Left ventricle myocardium inferior (tissue), 1 donor: Measurements from ENCODE around the gene RNU7-1. TPM values are rescaled to one million over a fixed set of nuclear protein-coding genes. Genes with fewer than 3 reads are reported as not detected.

Experiments used
- DNase-seq: peaks from one replicate; pipeline ENCODE4 v3.0.0-alpha.2; 2020
- H3K27ac ChIP-seq: fragments of 200-600 bp; replicated peaks from 2 replicates; pipeline ENCODE4 v1.8.0; 2021
- H3K27me3 ChIP-seq: fragments of 200-600 bp; 2 replicates; pipeline ENCODE4 v1.8.0; 2021; ENCODE audit warnings: low read depth
- H3K36me3 ChIP-seq: fragments of 200-600 bp; 2 replicates; pipeline ENCODE4 v1.8.0; 2021
- H3K4me1 ChIP-seq: fragments of 200-600 bp; 2 replicates; pipeline ENCODE4 v1.8.0; 2021
- H3K4me3 ChIP-seq: fragments of 200-600 bp; 2 replicates; pipeline ENCODE4 v1.8.0; 2021; ENCODE audit warnings: mild to moderate bottlenecking, moderate library complexity
- H3K9me3 ChIP-seq: fragments of 200-600 bp; replicated peaks from 2 replicates; pipeline ENCODE4 v1.8.0; 2021
- intact Hi-C: fragments of 100-400 bp; cut with micrococcal nuclease; formaldehyde crosslinking; loops from one replicate; pipeline ENCODE4 v1.11.0; 2022
- total RNA-seq: library from RNA; stranded (reverse); fragmentation: NEBNext Ultra II Directional; extraction: Animal tissue kit (Norgen Biotek cat#: 25700); gene quantifications from one replicate; pipeline ENCODE4 v1.2.1, GENCODE V29; 2021
- TF ChIP-seq, protein P1 (sequence below): fragments of 200-600 bp; IDR thresholded peaks from 2 replicates; pipeline ENCODE4 v1.8.0; 2021; ENCODE audit warnings: antibody characterized with exemption, mild to moderate bottlenecking, borderline replicate concordance
- donor health status: DM: no; HTN: yes; CAD: no; lungs with severe emphysema.

Gene RNU7-1
- total RNA-seq, 1 donor from 2014 or later = not detected

DNA sequence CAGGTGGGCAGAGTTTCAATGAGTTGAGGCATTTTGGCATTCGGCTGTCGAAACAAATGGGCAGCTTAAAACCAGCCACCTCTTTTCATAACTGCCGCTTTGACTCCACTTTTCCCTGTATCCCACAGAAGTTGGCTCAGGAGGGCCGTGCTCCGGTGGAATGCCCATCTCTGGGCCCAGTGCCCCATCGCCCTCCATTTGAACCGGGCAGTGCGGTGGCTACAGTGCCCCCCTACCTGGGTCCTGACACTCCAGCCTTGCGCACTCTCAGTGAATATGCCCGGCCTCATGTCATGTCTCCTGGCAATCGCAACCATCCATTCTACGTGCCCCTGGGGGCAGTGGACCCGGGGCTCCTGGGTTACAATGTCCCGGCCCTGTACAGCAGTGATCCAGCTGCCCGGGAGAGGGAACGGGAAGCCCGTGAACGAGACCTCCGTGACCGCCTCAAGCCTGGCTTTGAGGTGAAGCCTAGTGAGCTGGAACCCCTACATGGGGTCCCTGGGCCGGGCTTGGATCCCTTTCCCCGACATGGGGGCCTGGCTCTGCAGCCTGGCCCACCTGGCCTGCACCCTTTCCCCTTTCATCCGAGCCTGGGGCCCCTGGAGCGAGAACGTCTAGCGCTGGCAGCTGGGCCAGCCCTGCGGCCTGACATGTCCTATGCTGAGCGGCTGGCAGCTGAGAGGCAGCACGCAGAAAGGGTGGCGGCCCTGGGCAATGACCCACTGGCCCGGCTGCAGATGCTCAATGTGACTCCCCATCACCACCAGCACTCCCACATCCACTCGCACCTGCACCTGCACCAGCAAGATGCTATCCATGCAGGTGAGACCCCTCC, 5.0 kb upstream of the RNU7-1 start:
- Histone ChIP-seq H3K4me3 (peak overlapping the region; percentile 85), H3K36me3 (peaks cover 38% of the 10 kb centered on the region)

DNA sequence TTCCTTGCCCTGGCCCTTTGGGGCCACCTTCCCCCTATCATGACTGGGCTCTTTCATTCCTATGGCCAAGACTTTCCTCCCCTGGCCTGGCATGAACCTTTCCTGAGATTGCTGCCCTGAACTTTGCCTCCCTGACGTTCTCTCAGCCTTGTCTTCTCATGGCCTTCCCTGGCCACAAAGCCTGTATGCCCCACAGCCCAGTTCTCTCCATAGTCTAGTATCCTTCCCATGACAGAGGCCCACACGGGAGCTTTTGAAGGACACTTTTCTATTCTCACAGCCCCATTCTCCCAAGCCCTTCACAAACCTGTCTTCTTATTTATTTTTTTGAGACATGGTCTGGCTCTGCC, 4.5 kb upstream of the RNU7-1 start:
- peak overlapping the region; percentile 97 for H3K27ac ChIP-seq
- H3K4me1 ChIP-seq = peaks cover 90% of the 10 kb centered on the region
- no peak for DNase-seq
- H3K27me3 ChIP-seq = no peaks in the 10 kb centered on the region
- H3K4me3 ChIP-seq = no peak overlapping the region
- no peaks in the 10 kb centered on the region for H3K9me3 ChIP-seq
- H3K36me3 ChIP-seq = peaks cover 38% of the 10 kb centered on the region
- TF ChIP-seq, protein P1, sequence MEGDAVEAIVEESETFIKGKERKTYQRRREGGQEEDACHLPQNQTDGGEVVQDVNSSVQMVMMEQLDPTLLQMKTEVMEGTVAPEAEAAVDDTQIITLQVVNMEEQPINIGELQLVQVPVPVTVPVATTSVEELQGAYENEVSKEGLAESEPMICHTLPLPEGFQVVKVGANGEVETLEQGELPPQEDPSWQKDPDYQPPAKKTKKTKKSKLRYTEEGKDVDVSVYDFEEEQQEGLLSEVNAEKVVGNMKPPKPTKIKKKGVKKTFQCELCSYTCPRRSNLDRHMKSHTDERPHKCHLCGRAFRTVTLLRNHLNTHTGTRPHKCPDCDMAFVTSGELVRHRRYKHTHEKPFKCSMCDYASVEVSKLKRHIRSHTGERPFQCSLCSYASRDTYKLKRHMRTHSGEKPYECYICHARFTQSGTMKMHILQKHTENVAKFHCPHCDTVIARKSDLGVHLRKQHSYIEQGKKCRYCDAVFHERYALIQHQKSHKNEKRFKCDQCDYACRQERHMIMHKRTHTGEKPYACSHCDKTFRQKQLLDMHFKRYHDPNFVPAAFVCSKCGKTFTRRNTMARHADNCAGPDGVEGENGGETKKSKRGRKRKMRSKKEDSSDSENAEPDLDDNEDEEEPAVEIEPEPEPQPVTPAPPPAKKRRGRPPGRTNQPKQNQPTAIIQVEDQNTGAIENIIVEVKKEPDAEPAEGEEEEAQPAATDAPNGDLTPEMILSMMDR = no peak
- intact Hi-C loops = no loop called here

More for the DNA sequence above, 5.0 kb upstream of the RNU7-1 start:
- TF ChIP-seq, protein P1 = no peak
- intact Hi-C loops = no loop called here
- Histone ChIP-seq H3K27ac (peak overlapping the region; percentile 97), H3K4me1 (peaks cover 91% of the 10 kb centered on the region), H3K9me3 (no peaks in the 10 kb centered on the region), H3K27me3 (no peaks in the 10 kb centered on the region)
- no peak for DNase-seq

DNA sequence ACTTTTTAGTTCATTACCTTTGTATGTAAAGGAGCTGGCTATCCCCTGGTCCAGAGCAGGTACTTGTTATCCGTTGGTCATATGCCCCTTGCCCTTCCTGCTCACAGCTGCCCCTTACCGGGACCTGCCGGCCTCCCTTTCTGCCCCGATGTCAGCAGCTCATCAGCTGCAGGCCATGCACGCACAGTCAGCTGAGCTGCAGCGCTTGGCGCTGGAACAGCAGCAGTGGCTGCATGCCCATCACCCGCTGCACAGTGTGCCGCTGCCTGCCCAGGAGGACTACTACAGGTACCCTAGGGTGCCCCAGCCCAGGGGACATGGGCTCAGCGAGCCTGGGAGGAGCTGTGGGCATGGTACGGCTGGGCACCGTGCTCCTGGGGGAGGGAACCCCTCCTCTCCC, 2.3 kb upstream of the RNU7-1 start:
- Histone ChIP-seq H3K36me3 (peaks cover 34% of the 10 kb centered on the region), H3K9me3 (no peaks in the 10 kb centered on the region), H3K4me3 (no peak overlapping the region), H3K27ac (peak overlapping the region; percentile 55), H3K27me3 (no peaks in the 10 kb centered on the region), H3K4me1 (peaks cover 90% of the 10 kb centered on the region)
- intact Hi-C loops = no loop called here
- TF ChIP-seq, protein P1 = no peak
- peak; percentile 28 for DNase-seq

DNA sequence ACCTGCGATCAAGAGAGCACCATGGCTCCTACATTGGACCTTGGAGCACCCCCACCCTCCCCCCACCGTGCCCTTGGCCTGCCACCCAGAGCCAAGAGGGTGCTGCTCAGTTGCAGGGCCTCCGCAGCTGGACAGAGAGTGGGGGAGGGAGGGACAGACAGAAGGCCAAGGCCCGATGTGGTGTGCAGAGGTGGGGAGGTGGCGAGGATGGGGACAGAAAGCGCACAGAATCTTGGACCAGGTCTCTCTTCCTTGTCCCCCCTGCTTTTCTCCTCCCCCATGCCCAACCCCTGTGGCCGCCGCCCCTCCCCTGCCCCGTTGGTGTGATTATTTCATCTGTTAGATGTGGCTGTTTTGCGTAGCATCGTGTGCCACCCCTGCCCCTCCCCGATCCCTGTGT, 1.8 kb upstream of the RNU7-1 start:
- TF ChIP-seq, protein P1 = no peak
- Histone ChIP-seq H3K4me3 (no peak overlapping the region), H3K27me3 (no peaks in the 10 kb centered on the region), H3K27ac (peak overlapping the region; percentile 55), H3K4me1 (peaks cover 91% of the 10 kb centered on the region), H3K36me3 (peaks cover 39% of the 10 kb centered on the region), H3K9me3 (no peaks in the 10 kb centered on the region)
- intact Hi-C loops = no loop called here
- DNase-seq = no peak

DNA sequence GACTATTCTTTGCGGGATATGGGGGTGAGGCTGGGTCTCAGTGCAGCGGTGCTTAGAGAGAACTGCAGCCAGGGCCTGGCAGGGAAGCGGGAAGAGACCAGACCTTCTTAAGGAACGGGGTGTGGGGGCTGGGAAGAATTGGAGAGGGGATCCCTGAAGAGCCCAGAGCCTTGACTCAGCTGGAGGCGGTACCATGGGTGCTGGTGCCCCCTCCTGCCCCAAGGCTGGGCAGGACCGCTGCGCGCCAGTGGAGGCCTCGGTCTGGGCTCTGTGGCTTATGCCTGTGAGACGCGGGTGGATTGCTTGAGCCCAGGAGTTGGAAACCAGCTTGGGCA, 1.3 kb upstream of the RNU7-1 start:
- H3K4me3 ChIP-seq = no peak overlapping the region
- H3K27ac ChIP-seq = peak overlapping the region; percentile 99
- no peaks in the 10 kb centered on the region for H3K9me3 ChIP-seq
- intact Hi-C loops = no loop called here
- H3K36me3 ChIP-seq = peaks cover 42% of the 10 kb centered on the region
- H3K27me3 ChIP-seq = no peaks in the 10 kb centered on the region
- TF ChIP-seq, protein P1 = no peak
- DNase-seq = no peak
- peaks cover 89% of the 10 kb centered on the region for H3K4me1 ChIP-seq
